Measurements from ENCODE around the gene SLIT3. TPM values are rescaled to one million over a fixed set of nuclear protein-coding genes. Genes with fewer than 3 reads are reported as not detected.

SLIT3 gene
- total RNA-seq, 1 experiment from 2014 or later = 0.44 TPM

GRCh38 chr5:169079697-169080096 is 221.2 kb downstream of the SLIT3 start:
- ATAC-seq (no peak), DNase-seq (no peak)
- Histone ChIP-seq H3K79me2 (ENCODE audit: low read length) (no peaks in the 10 kb centered on the region), H3K4me1 (ENCODE audit: insufficient read depth, low read length) (no peaks in the 10 kb centered on the region), H2AFZ (ENCODE audit: low read length) (no peak overlapping the region), H3K27ac (ENCODE audit: low read length) (no peak overlapping the region), H3K27me3 (ENCODE audit: low read length) (peaks cover 13% of the 10 kb centered on the region; the same call in 1 of the 2 replicates), H3K4me2 (ENCODE audit: low read length) (no peak overlapping the region), H3F3A (ENCODE audit: low read length, unreplicated experiment) (no peaks in the 10 kb centered on the region), H3K4me3 (ENCODE audit: low read length) (no peak overlapping the region), H3K9me2 (replicated peaks; ENCODE audit: low read length) (no peaks in the 10 kb centered on the region), H3K9me3 (ENCODE audit: low read length) (no peaks in the 10 kb centered on the region), H3K9ac (ENCODE audit: low read length) (no peak overlapping the region), H3K36me3 (ENCODE audit: low read depth, low read length) (no peaks in the 10 kb centered on the region), H4K20me1 (ENCODE audit: low read length) (no peaks in the 10 kb centered on the region)
- ChIA-PET POLR2A (ENCODE audit: unreplicated experiment) (no interaction called here), CTCF (no interaction called here)
- TF ChIP-seq EZH2phosphoT487 (IDR thresholded peaks at IDR 0.05; ENCODE audit: borderline replicate concordance, low read length) = no peak
- no peak for TF ChIP-seq CTCF (conservative IDR thresholded peaks at IDR 0.05; ENCODE audit: low read depth, low read length)
- TF ChIP-seq EZH2 (IDR thresholded peaks at IDR 0.05; ENCODE audit: low read length, unreplicated experiment) = no peak
- no TSS peak for BruUV-seq (replicated peaks)
- intact Hi-C loops (cut with micrococcal nuclease) = no loop called here

- Histone ChIP-seq H3K4me3 (ENCODE audit: low read length) (no peak overlapping the region), H3K9me3 (ENCODE audit: low read length) (no peaks in the 10 kb centered on the region), H3K4me1 (ENCODE audit: insufficient read depth, low read length) (no peaks in the 10 kb centered on the region), H4K20me1 (ENCODE audit: low read length) (no peaks in the 10 kb centered on the region), H3K27me3 (ENCODE audit: low read length) (peaks cover 5% of the 10 kb centered on the region; the same call in 1 of the 2 replicates), H3K4me2 (ENCODE audit: low read length) (no peak overlapping the region), H3K9me2 (replicated peaks; ENCODE audit: low read length) (no peaks in the 10 kb centered on the region), H2AFZ (ENCODE audit: low read length) (no peak overlapping the region), H3F3A (ENCODE audit: low read length, unreplicated experiment) (no peaks in the 10 kb centered on the region), H3K79me2 (ENCODE audit: low read length) (no peaks in the 10 kb centered on the region), H3K27ac (ENCODE audit: low read length) (no peak overlapping the region), H3K9ac (ENCODE audit: low read length) (no peak overlapping the region), H3K36me3 (ENCODE audit: low read depth, low read length) (no peaks in the 10 kb centered on the region)
- BruUV-seq (replicated peaks) = no TSS peak
- no peak for TF ChIP-seq EZH2phosphoT487 (IDR thresholded peaks at IDR 0.05; ENCODE audit: borderline replicate concordance, low read length)
- ChIA-PET POLR2A (ENCODE audit: unreplicated experiment) (no interaction called here), CTCF (no interaction called here)
- intact Hi-C loops (cut with micrococcal nuclease) = no loop called here
- ATAC-seq = no peak
- no peak for DNase-seq
These were observed 226.1 kb downstream of the SLIT3 start for GRCh38 chr5:169074839-169075238.

GRCh38 chr5:169072233-169072632 is 228.7 kb downstream of the SLIT3 start:
- Histone ChIP-seq H3K4me2 (ENCODE audit: low read length) (no peak overlapping the region), H3K9me2 (replicated peaks; ENCODE audit: low read length) (no peaks in the 10 kb centered on the region), H4K20me1 (ENCODE audit: low read length) (no peaks in the 10 kb centered on the region), H3K9me3 (ENCODE audit: low read length) (no peaks in the 10 kb centered on the region), H3K4me3 (ENCODE audit: low read length) (no peak overlapping the region), H3K36me3 (ENCODE audit: low read depth, low read length) (no peaks in the 10 kb centered on the region), H3K9ac (ENCODE audit: low read length) (no peak overlapping the region), H3K27ac (ENCODE audit: low read length) (no peak overlapping the region), H3K27me3 (ENCODE audit: low read length) (no peaks in the 10 kb centered on the region), H3K4me1 (ENCODE audit: insufficient read depth, low read length) (no peaks in the 10 kb centered on the region), H3F3A (ENCODE audit: low read length, unreplicated experiment) (no peaks in the 10 kb centered on the region), H2AFZ (ENCODE audit: low read length) (no peak overlapping the region), H3K79me2 (ENCODE audit: low read length) (no peaks in the 10 kb centered on the region)
- TF ChIP-seq EZH2 (IDR thresholded peaks at IDR 0.05; ENCODE audit: low read length, unreplicated experiment) = no peak
- TF ChIP-seq CTCF (conservative IDR thresholded peaks at IDR 0.05; ENCODE audit: low read depth, low read length) = no peak
- no peak for TF ChIP-seq EZH2phosphoT487 (IDR thresholded peaks at IDR 0.05; ENCODE audit: borderline replicate concordance, low read length)
- ATAC-seq = no peak
- intact Hi-C loops (cut with micrococcal nuclease) = no loop called here
- BruUV-seq (replicated peaks) = no TSS peak
- POLR2A ChIA-PET (ENCODE audit: unreplicated experiment) = no interaction called here
- no peak for DNase-seq
- CTCF ChIA-PET = no interaction called here

Data from PC-3 (cell line).